ENCODE results near the gene PNISR. TPM values are rescaled to one million over a fixed set of nuclear protein-coding genes. Genes with fewer than 3 reads are reported as not detected.

The PNISR gene
- total and polyA plus RNA-seq, 2 experiments from 2014 or later = 135 to 270 TPM

- no peak overlapping the region for H2AFZ ChIP-seq
- H3K27ac Mint-ChIP-seq = no peak overlapping the region
- ATAC-seq = no peak
- H3K4me1 ChIP-seq (ENCODE audit: insufficient read depth) = peaks cover 6% of the 10 kb centered on the region; the same call in 1 of the 2 replicates
- no peaks in the 10 kb centered on the region for H3K36me3 Mint-ChIP-seq (ENCODE audit: low read depth)
- no peak for DNase-seq (ENCODE audit: low spot score)
- H3K27me3 Mint-ChIP-seq (ENCODE audit: insufficient read depth, low read depth, poor library complexity) = peaks cover 4% of the 10 kb centered on the region
- no peak overlapping the region for H3K4me2 ChIP-seq
- H3K36me3 ChIP-seq (ENCODE audit: insufficient read depth) = no peaks in the 10 kb centered on the region
- no peak overlapping the region for H3K27ac ChIP-seq (ENCODE audit: low read depth)
- peaks cover 8% of the 10 kb centered on the region; the same call in 2 of the 3 replicates for H3K4me1 Mint-ChIP-seq
- no peaks in the 10 kb centered on the region for H3K9me3 Mint-ChIP-seq
- TF ChIP-seq REST (IDR thresholded peaks at IDR 0.05; ENCODE audit: unreplicated experiment) (no peak), ZNF331 (CRISPR knock-in tag; IDR thresholded peaks at IDR 0.05; ENCODE audit: low read depth) (no peak), CTCF (conservative IDR thresholded peaks at IDR 0.05; ENCODE audit: low read depth in 2 of 2) (no peak), EZH2phosphoT487 (IDR thresholded peaks at IDR 0.05; ENCODE audit: unreplicated experiment) (no peak), ZNF462 (CRISPR knock-in tag; IDR thresholded peaks at IDR 0.05) (no peak), ETS1 (IDR thresholded peaks at IDR 0.05) (no peak), EZH2 (IDR thresholded peaks at IDR 0.05; ENCODE audit: low read depth, unreplicated experiment) (no peak), NANOG (IDR thresholded peaks at IDR 0.05; ENCODE audit: borderline replicate concordance) (no peak), ZNF114 (CRISPR knock-in tag; IDR thresholded peaks at IDR 0.05) (no peak), STAT1 (IDR thresholded peaks at IDR 0.05; ENCODE audit: unreplicated experiment) (no peak), CREB1 (CRISPR knock-in tag; IDR thresholded peaks at IDR 0.05; ENCODE audit: low read depth) (no peak), JUNB (IDR thresholded peaks at IDR 0.05; ENCODE audit: unreplicated experiment) (no peak)
- H3K27me3 ChIP-seq (ENCODE audit: insufficient read depth) = no peaks in the 10 kb centered on the region
- no peaks in the 10 kb centered on the region for H3F3A ChIP-seq (replicated peaks; ENCODE audit: low read depth)
- no peak overlapping the region for H3K4me3 ChIP-seq
- no peak overlapping the region for H3K4me3 Mint-ChIP-seq
- H3K9me2 ChIP-seq (ENCODE audit: insufficient read depth) = no peaks in the 10 kb centered on the region
- H4K20me1 ChIP-seq (replicated peaks; ENCODE audit: insufficient read depth) = no peaks in the 10 kb centered on the region
- H3K79me2 ChIP-seq (replicated peaks; ENCODE audit: insufficient read depth) = no peaks in the 10 kb centered on the region
Measured at GRCh38 chr6:99366852-99367251, 58.3 kb downstream of the PNISR start.
